Endothelial cell of umbilical vein (primary cell): Measurements from ENCODE around the gene PROM1. TPM values are rescaled to one million over a fixed set of nuclear protein-coding genes. Genes with fewer than 3 reads are reported as not detected.

Experiments
- BruUV-seq: library from RNA; stranded (reverse); fragments of 400-500 nt; replicated peaks from 2 replicates; lab custom pipeline; 2021; lab: Mats Ljungman, UMichigan
- CTCF ChIA-PET: fragments of 300-600, 350-600 bp; sonication (Branson Sonifier 250); formaldehyde crosslinking; loops from one replicate; lab custom pipeline; 2021; ENCODE audit warnings: antibody characterized with exemption, inconsistent platforms; lab: Charles Lee
- POLR2A ChIA-PET: fragments of 300-600, 350-600 bp; sonication (Branson Sonifier 250); formaldehyde crosslinking; loops from one replicate; lab custom pipeline; 2021; ENCODE audit warnings: antibody characterized with exemption, inconsistent platforms; lab: Charles Lee
- DNase-seq: peaks from one replicate; pipeline ENCODE4 v3.0.0-alpha.2; 2011; ENCODE audit warnings: low read depth, low spot score
- FAIRE-seq: peaks from 2 replicates; lab custom pipeline; 2011; peaks lifted over from hg19 to GRCh38; lab: Jason Lieb, UNC
- H2AFZ ChIP-seq: 2 replicates; pipeline ENCODE4 v1.6.0; 2012; ENCODE audit warnings: low read depth, low read length, control low read depth, inconsistent platforms
- H3K27ac ChIP-seq: 2 replicates; pipeline ENCODE4 v1.5.1; 2011; ENCODE audit warnings: low read depth, mild to moderate bottlenecking, control low read depth, low read length, moderate library complexity; ENCODE audit not compliant: insufficient read depth
- H3K27me3 ChIP-seq, 2 experiments: 2 replicates each; pipeline versions ENCODE4 v1.6.0 to v1.6.1; 2011; ENCODE audit warnings: low read length in 2 of 2, mixed read lengths in 1 of 2; ENCODE audit not compliant: control insufficient read depth in 2 of 2, insufficient read depth in 2 of 2
- H3K36me3 ChIP-seq, 2 experiments: 2 replicates in 1 of 2; 3 replicates in 1 of 2; pipeline ENCODE4 v1.5.1; 2011; ENCODE audit warnings: low read length in 2 of 2, mild to moderate bottlenecking in 1 of 2, moderate library complexity in 1 of 2; ENCODE audit not compliant: control insufficient read depth in 2 of 2, insufficient read depth in 2 of 2; ENCODE audit errors: extremely low read depth in 1 of 2
- H3K4me1 ChIP-seq: 3 replicates; pipeline ENCODE4 v1.5.1; 2011; ENCODE audit warnings: mild to moderate bottlenecking, low read length; ENCODE audit not compliant: control insufficient read depth, insufficient read depth; ENCODE audit errors: extremely low read depth
- H3K4me2 ChIP-seq: 2 replicates; pipeline ENCODE4 v1.6.1; 2011; ENCODE audit warnings: low read length, control low read depth, mixed read lengths; ENCODE audit not compliant: insufficient read depth
- H3K4me3 ChIP-seq, 3 experiments: fragments of 200-600 bp in 1 of 3; sonication (generic), shearing (Covaris generic) in 1 of 3; replicated peaks in 1 of 3; 2 replicates each; pipeline ENCODE4 v1.5.1; 2011 to 2016; ENCODE audit warnings: control low read depth in 3 of 3, low read length in 3 of 3, mild to moderate bottlenecking in 2 of 3, inconsistent platforms in 1 of 3, low read depth in 1 of 3, moderate library complexity in 1 of 3; ENCODE audit not compliant: insufficient read depth in 1 of 3
- H3K79me2 ChIP-seq: 2 replicates; pipeline ENCODE4 v1.6.0; 2012; ENCODE audit warnings: low read length, inconsistent platforms; ENCODE audit not compliant: control insufficient read depth, insufficient read depth
- H3K9ac ChIP-seq: replicated peaks from 2 replicates; pipeline ENCODE3; 2011; ENCODE audit warnings: low read length, control low read depth; ENCODE audit not compliant: insufficient read depth; ENCODE audit errors: extremely low read depth
- H3K9me1 ChIP-seq: replicated peaks from 3 replicates; pipeline ENCODE4 v1.6.0; 2011; ENCODE audit warnings: mild to moderate bottlenecking, low read length; ENCODE audit not compliant: control insufficient read depth, insufficient read depth; ENCODE audit errors: extremely low read depth
- H3K9me3 ChIP-seq: replicated peaks from 2 replicates; pipeline ENCODE4 v1.5.1; 2012; ENCODE audit warnings: low read length, inconsistent platforms; ENCODE audit not compliant: control insufficient read depth, insufficient read depth
- H4K20me1 ChIP-seq: replicated peaks from 2 replicates; pipeline ENCODE3; 2011; ENCODE audit warnings: mild to moderate bottlenecking, low read length; ENCODE audit not compliant: control insufficient read depth, insufficient read depth; ENCODE audit errors: extremely low read depth
- EZH2 ChIP-seq: IDR thresholded peaks from 2 replicates; pipeline ENCODE4 v1.6.1; 2012; ENCODE audit warnings: borderline replicate concordance, low read depth, mild to moderate bottlenecking, moderate library complexity, low read length, inconsistent platforms; ENCODE audit not compliant: severe bottlenecking
- GATA2 ChIP-seq: IDR thresholded peaks from 2 replicates; pipeline ENCODE4 v1.7.0; 2011; ENCODE audit warnings: low read depth, mild to moderate bottlenecking, moderate library complexity, mixed read lengths, low read length; ENCODE audit not compliant: insufficient read length, insufficient read depth
- JUN ChIP-seq: IDR thresholded peaks from 2 replicates; pipeline ENCODE4 v1.6.1; 2011; ENCODE audit warnings: borderline replicate concordance, low read depth; ENCODE audit not compliant: insufficient read length, insufficient read depth
- MYC ChIP-seq: IDR thresholded peaks from one replicate; pipeline ENCODE4 v1.6.1; 2011; ENCODE audit warnings: mild to moderate bottlenecking, low read depth, low read length
- POLR2A ChIP-seq: IDR thresholded peaks from 2 replicates; pipeline ENCODE4 v1.6.1; 2012; ENCODE audit warnings: low read depth, mild to moderate bottlenecking, control low read depth, low read length
- dilution Hi-C: fragments of 300-500 bp; cut with MboI; formaldehyde crosslinking; loops from one replicate; pipeline ENCODE4 v1.15.0; 2019; ENCODE audit warnings: low sequenced_read_pairs; ENCODE audit not compliant: extremely low pct_ligation_motif_present
- intact Hi-C: fragments of 100-400 bp; cut with micrococcal nuclease; formaldehyde crosslinking; loops from one replicate; pipeline ENCODE4 v1.10.0; 2022
- polyA plus RNA-seq, 4 experiments: library from polyadenylated mRNA; depleted of rRNA in 3 of 4; stranded (reverse) in 3 of 4; unstranded in 1 of 4; fragments of >200 nt; gene quantifications; 2 replicates each; pipeline versions ENCODE4 v1.2.1 to v1.2.3, GENCODE V29; 2011 to 2012; ENCODE audit warnings: missing spikeins in 1 of 4
- total RNA-seq: library from RNA; stranded (reverse); gene quantifications from 2 replicates; pipeline ENCODE4 v1.2.3, GENCODE V29; 2021
- TF ChIP-seq, protein P1 (sequence below), 2 donors: IDR thresholded peaks; 1 replicate in 1 of 2; 2 replicates in 1 of 2; pipeline ENCODE4 v1.5.1; 2011; ENCODE audit warnings: low read length in 2 of 2, mild to moderate bottlenecking in 2 of 2, moderate library complexity in 2 of 2, control low read depth in 1 of 2, inconsistent platforms in 1 of 2, low read depth in 1 of 2; ENCODE audit not compliant: insufficient read depth in 1 of 2; ENCODE audit errors: extremely low read depth in 1 of 2

Gene PROM1
- total and polyA plus RNA-seq, 2 donors (not counting 3 experiments of a cell fraction or from before 2014, with no cell fraction given) = 0.36 to 1.7 TPM

DNA sequence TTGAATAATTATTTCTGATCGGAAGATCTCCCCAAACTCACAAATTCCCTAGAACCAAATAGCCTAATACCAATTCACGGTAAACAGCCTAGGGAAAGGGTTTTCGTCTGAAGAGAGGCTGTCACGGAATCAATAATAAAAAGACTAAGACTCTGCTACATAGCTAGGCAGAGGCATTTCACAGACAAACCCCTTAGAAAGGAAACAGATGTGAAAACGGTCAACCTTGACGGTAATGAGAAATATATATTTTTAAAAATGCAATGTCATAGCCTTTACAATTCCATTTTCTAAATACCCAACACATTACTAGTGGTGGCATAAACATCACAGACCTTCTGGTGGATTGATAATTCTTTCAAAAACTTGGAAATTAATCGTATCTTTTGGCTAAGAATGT lies 28.4 kb downstream of the PROM1 start:
- intact Hi-C loops = no loop called here
- no peak for FAIRE-seq
- Histone ChIP-seq H3K36me3 (no peaks in the 10 kb centered on the region), H3K4me1 (no peaks in the 10 kb centered on the region), H4K20me1 (no peaks in the 10 kb centered on the region), H3K9ac (no peak overlapping the region), H3K27ac (no peak overlapping the region), H3K9me3 (no peaks in the 10 kb centered on the region), H3K4me2 (no peak overlapping the region), H3K27me3 (peaks cover 0 to 4% of the 10 kb centered on the region in 2 experiments), H3K4me3 (no peak overlapping the region), H3K79me2 (no peaks in the 10 kb centered on the region), H3K9me1 (no peaks in the 10 kb centered on the region), H2AFZ (no peak overlapping the region)
- POLR2A ChIA-PET = no interaction called here
- no TSS peak for BruUV-seq
- DNase-seq = no peak
- TF ChIP-seq MYC = no peak
- no peak for TF ChIP-seq JUN
- no peak for TF ChIP-seq POLR2A
- TF ChIP-seq GATA2 = no peak
- TF ChIP-seq, protein P1, sequence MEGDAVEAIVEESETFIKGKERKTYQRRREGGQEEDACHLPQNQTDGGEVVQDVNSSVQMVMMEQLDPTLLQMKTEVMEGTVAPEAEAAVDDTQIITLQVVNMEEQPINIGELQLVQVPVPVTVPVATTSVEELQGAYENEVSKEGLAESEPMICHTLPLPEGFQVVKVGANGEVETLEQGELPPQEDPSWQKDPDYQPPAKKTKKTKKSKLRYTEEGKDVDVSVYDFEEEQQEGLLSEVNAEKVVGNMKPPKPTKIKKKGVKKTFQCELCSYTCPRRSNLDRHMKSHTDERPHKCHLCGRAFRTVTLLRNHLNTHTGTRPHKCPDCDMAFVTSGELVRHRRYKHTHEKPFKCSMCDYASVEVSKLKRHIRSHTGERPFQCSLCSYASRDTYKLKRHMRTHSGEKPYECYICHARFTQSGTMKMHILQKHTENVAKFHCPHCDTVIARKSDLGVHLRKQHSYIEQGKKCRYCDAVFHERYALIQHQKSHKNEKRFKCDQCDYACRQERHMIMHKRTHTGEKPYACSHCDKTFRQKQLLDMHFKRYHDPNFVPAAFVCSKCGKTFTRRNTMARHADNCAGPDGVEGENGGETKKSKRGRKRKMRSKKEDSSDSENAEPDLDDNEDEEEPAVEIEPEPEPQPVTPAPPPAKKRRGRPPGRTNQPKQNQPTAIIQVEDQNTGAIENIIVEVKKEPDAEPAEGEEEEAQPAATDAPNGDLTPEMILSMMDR (IDR thresholded peaks at IDR 0.05; ENCODE audit: extremely low read depth in 1 of 2, insufficient read depth in 1 of 2, low read depth in 1 of 2, low read length in 2 of 2) = no peak
- CTCF ChIA-PET = no interaction called here
- dilution Hi-C loops = no loop called here

DNA sequence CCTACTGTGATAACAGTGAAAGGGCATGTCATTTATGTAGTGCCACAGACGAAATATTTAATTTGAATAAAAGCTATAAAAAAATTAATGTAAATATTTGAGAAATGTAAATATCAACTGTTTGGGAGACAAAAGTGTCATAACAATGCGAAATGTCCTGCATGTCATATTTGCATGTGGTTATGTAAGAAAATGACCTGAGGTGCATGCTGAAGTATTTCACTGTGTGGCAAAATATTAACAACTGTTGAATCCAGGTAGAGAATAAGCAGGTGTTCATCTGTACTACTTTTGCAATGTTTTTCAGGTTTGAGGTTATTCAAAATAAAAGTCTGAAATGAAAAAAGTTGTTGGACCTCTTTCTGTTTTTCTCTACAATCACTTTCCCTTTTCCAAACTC lies 30.9 kb downstream of the PROM1 start:
- Histone ChIP-seq H3K4me2 (no peak overlapping the region), H3K36me3 (no peaks in the 10 kb centered on the region), H4K20me1 (no peaks in the 10 kb centered on the region), H3K27ac (no peak overlapping the region), H3K27me3 (peaks cover 0 to 3% of the 10 kb centered on the region in 2 experiments), H3K4me3 (no peak overlapping the region), H3K9me3 (no peaks in the 10 kb centered on the region), H3K9ac (no peak overlapping the region), H3K9me1 (no peaks in the 10 kb centered on the region), H3K4me1 (no peaks in the 10 kb centered on the region), H2AFZ (no peak overlapping the region), H3K79me2 (no peaks in the 10 kb centered on the region)
- intact Hi-C loops = no loop called here
- DNase-seq = no peak
- ChIA-PET CTCF (no interaction called here), POLR2A (no interaction called here)
- no TSS peak for BruUV-seq
- dilution Hi-C loops = no loop called here
- no peak for FAIRE-seq
- TF ChIP-seq EZH2 = no peak
- TF ChIP-seq GATA2 = no peak
